ENCODE results near the gene WDR26.

WDR26 gene

DNA sequence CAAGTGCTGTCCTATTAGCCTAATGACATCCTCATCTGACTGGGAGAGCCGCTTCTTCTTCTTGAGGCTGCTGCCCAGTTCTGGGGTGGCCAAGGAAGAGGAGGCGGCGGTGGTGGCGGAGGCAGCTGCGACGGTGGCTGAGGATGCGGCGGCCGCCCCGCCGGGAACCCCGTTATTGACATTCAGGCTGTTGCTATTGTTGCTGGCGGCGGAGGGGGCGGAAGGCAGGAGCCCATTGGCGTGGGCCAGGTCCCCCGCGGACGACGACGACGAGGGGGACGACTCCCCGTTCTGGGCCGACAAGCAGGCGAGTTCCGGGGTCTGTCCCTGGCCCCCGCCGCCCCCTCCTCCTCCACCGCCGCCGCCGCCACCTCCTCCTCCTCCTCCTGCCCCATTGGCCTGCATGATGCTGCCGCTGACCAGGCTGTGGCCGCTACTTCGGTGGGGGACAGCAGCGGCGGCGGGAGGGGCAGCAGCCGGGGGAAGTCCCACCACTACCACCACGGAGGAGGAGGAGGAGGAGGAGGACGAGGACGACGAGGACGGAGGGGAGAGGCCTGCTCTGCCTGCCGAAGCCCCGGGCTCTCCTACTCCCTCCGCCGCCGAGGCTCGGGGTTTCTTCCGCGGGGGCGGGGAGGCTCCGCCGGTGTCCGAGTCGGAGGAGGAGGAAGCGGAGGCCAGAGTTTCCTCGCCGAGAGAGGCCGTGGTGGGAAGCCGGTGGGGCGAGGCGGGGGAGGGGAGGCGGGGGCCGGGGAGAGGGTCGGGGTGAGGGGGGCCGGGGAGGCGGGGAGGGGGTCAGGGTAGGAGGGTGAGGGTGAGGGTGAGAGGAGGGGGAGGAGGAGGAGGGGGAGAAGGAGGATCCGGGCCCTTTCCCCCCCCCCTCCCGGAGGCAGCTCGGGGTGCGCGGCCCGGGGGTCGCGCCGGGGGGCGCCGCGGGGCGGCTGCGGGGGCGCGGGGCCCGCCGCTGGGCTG lies 610 bp downstream of the WDR26 start (continued):
- TF ChIP-seq, protein P1, sequence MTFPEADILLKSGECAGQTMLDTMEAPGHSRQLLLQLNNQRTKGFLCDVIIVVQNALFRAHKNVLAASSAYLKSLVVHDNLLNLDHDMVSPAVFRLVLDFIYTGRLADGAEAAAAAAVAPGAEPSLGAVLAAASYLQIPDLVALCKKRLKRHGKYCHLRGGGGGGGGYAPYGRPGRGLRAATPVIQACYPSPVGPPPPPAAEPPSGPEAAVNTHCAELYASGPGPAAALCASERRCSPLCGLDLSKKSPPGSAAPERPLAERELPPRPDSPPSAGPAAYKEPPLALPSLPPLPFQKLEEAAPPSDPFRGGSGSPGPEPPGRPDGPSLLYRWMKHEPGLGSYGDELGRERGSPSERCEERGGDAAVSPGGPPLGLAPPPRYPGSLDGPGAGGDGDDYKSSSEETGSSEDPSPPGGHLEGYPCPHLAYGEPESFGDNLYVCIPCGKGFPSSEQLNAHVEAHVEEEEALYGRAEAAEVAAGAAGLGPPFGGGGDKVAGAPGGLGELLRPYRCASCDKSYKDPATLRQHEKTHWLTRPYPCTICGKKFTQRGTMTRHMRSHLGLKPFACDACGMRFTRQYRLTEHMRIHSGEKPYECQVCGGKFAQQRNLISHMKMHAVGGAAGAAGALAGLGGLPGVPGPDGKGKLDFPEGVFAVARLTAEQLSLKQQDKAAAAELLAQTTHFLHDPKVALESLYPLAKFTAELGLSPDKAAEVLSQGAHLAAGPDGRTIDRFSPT (tag by site-specific recombination; IDR thresholded peaks at IDR 0.05) = 0 out of 2 replicates have a peak, but pooled peaks have one; percentile 28
- TF ChIP-seq ZBTB26 (tag by site-specific recombination; optimal IDR thresholded peaks at IDR 0.05) (peak; percentile 22), ZNF138 (tag by site-specific recombination; IDR thresholded peaks at IDR 0.05; ENCODE audit: borderline replicate concordance) (no peak), ZBTB20 (tag by site-specific recombination; IDR thresholded peaks at IDR 0.05) (peak; percentile 76), ZNF670 (tag by site-specific recombination; IDR thresholded peaks at IDR 0.05; ENCODE audit: low read depth) (no peak), ZNF776 (tag by site-specific recombination; IDR thresholded peaks at IDR 0.05; ENCODE audit: borderline replicate concordance) (no peak), ZNF561 (tag by site-specific recombination; IDR thresholded peaks at IDR 0.05; ENCODE audit: borderline replicate concordance) (peak; percentile 67; the same call in 1 of the 2 replicates), ZNF223 (tag by site-specific recombination; IDR thresholded peaks at IDR 0.05) (no peak), ZNF580 (tag by site-specific recombination; IDR thresholded peaks at IDR 0.05) (no peak), ZNF488 (tag by site-specific recombination; IDR thresholded peaks at IDR 0.05) (no peak), KLF16 (tag by site-specific recombination; IDR thresholded peaks at IDR 0.05) (peak; percentile 67; the same call in 1 of the 2 replicates), GLI4 (tag by site-specific recombination; IDR thresholded peaks at IDR 0.05) (no peak), ZBTB7A (tag by site-specific recombination; IDR thresholded peaks at IDR 0.05; ENCODE audit: low read depth) (peak; percentile 78; the same call in 1 of the 2 replicates), PATZ1 (tag by site-specific recombination; IDR thresholded peaks at IDR 0.05) (peak; percentile 86), ZNF654 (tag by site-specific recombination; IDR thresholded peaks at IDR 0.05; ENCODE audit: low read depth) (no peak), ZNF747 (tag by site-specific recombination; IDR thresholded peaks at IDR 0.05) (no peak), ZBTB17 (tag by site-specific recombination; IDR thresholded peaks at IDR 0.05) (no peak), GLIS1 (tag by site-specific recombination; IDR thresholded peaks at IDR 0.05) (no peak), ZNF600 (tag by site-specific recombination; IDR thresholded peaks at IDR 0.05) (peak; percentile 67; the same call in 1 of the 2 replicates), SP3 (tag by site-specific recombination; IDR thresholded peaks at IDR 0.05) (peak; percentile 33; the same call in 1 of the 2 replicates), ZNF660 (tag by site-specific recombination; IDR thresholded peaks at IDR 0.05) (peak; percentile 52; the same call in 1 of the 2 replicates), ZEB2 (tag by site-specific recombination; IDR thresholded peaks at IDR 0.05) (peak; percentile 41; the same call in 1 of the 2 replicates)
- TF ChIP-seq, protein P2, sequence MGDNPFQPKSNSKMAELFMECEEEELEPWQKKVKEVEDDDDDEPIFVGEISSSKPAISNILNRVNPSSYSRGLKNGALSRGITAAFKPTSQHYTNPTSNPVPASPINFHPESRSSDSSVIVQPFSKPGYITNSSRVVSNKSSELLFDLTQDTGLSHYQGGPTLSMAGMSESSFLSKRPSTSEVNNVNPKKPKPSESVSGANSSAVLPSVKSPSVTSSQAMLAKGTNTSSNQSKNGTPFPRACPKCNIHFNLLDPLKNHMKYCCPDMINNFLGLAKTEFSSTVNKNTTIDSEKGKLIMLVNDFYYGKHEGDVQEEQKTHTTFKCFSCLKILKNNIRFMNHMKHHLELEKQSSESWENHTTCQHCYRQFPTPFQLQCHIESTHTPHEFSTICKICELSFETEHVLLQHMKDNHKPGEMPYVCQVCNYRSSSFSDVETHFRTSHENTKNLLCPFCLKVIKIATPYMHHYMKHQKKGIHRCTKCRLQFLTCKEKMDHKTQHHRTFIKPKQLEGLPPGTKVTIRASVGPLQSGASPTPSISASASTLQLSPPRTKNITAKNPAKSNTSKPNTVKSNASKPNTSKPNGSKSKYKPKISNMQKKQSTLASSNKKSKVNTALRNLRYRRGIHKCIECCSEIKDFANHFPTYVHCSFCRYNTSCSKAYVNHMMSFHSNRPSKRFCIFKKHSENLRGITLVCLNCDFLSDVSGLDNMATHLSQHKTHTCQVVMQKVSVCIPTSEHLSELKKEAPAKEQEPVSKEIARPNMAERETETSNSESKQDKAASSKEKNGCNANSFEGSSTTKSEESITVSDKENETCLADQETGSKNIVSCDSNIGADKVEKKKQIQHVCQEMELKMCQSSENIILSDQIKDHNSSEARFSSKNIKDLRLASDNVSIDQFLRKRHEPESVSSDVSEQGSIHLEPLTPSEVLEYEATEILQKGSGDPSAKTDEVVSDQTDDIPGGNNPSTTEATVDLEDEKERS (tag by site-specific recombination; IDR thresholded peaks at IDR 0.05) = no peak
- TF ChIP-seq, protein P3, sequence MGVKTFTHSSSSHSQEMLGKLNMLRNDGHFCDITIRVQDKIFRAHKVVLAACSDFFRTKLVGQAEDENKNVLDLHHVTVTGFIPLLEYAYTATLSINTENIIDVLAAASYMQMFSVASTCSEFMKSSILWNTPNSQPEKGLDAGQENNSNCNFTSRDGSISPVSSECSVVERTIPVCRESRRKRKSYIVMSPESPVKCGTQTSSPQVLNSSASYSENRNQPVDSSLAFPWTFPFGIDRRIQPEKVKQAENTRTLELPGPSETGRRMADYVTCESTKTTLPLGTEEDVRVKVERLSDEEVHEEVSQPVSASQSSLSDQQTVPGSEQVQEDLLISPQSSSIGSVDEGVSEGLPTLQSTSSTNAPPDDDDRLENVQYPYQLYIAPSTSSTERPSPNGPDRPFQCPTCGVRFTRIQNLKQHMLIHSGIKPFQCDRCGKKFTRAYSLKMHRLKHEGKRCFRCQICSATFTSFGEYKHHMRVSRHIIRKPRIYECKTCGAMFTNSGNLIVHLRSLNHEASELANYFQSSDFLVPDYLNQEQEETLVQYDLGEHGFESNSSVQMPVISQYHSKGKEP (tag by site-specific recombination; IDR thresholded peaks at IDR 0.05) = no peak

Data from HEK293 (cell line).